Gastrocnemius medialis (tissue), 4 donors: ENCODE results near the gene RGCC. TPM values are rescaled to one million over a fixed set of nuclear protein-coding genes. Genes with fewer than 3 reads are reported as not detected.

Source experiments
- ATAC-seq, 2 donors: fragments of 150-250 bp; one replicate each; pipeline ENCODE4 v1.9.1; 2016
- DNase-seq, 2 donors: peaks; one replicate each; pipeline ENCODE4 v3.0.0-alpha.2; 2019
- H3K27ac ChIP-seq, 4 donors: fragments of 200-600 bp; sonication (generic); 1 replicate in 1 of 4; 2 replicates in 3 of 4; pipeline ENCODE4 v1.5.1; 2016 to 2018; ENCODE audit warnings: mild to moderate bottlenecking in 2 of 4, moderate library complexity in 1 of 4
- H3K27me3 ChIP-seq, 3 donors: fragments of 200-600 bp; sonication (generic) in 2 of 3; 1 replicate in 1 of 3; 2 replicates in 2 of 3; pipeline versions ENCODE4 v1.5.1 to v1.6.0; 2016 to 2019; ENCODE audit warnings: mild to moderate bottlenecking in 1 of 3, moderate library complexity in 1 of 3
- H3K36me3 ChIP-seq, 2 donors: fragments of 200-600 bp; sonication (generic) in 1 of 2; one replicate each; pipeline ENCODE4 v1.5.1; 2017 to 2018
- H3K4me1 ChIP-seq, 2 donors: fragments of 200-600 bp; sonication (generic) in 1 of 2; one replicate each; pipeline ENCODE4 v1.5.1; 2016 to 2017; ENCODE audit warnings: mild to moderate bottlenecking in 2 of 2
- H3K4me3 ChIP-seq, 4 donors: fragments of 200-600 bp; sonication (generic) in 3 of 4; 1 replicate in 1 of 4; 2 replicates in 3 of 4; pipeline ENCODE4 v1.5.1; 2016 to 2019; ENCODE audit warnings: mild to moderate bottlenecking in 2 of 4
- H3K9me3 ChIP-seq, 3 donors: fragments of 200-600 bp; sonication (generic) in 2 of 3; 1 replicate in 1 of 3; 2 replicates in 2 of 3; pipeline ENCODE4 v1.5.1; 2016 to 2019
- CTCF ChIP-seq, 5 experiments: fragments of 450-650 bp in 3 of 5; fragments of 200-600 bp in 2 of 5; sonication (generic) in 2 of 5; IDR thresholded peaks in 4 of 5; conservative IDR thresholded peaks in 1 of 5; 1 replicate in 4 of 5; 2 replicates in 1 of 5; pipeline ENCODE4 v1.5.1; 2016 to 2019; ENCODE audit warnings: antibody characterized with exemption in 5 of 5, mild to moderate bottlenecking in 3 of 5, moderate library complexity in 3 of 5
- POLR2A ChIP-seq, 2 donors: fragments of 450-650 bp; IDR thresholded peaks; one replicate each; pipeline ENCODE4 v1.6.1; 2017; ENCODE audit warnings: antibody characterized with exemption in 2 of 2, mild to moderate bottlenecking in 2 of 2, moderate library complexity in 2 of 2
- in situ Hi-C, 4 donors: fragments of 200-750 bp; cut with MboI; loops; one replicate each; pipeline versions ENCODE4 v1.15.0 to v1.8.0; 2017; ENCODE audit warnings: low sequenced_read_pairs in 4 of 4
- intact Hi-C: fragments of 100-400 bp; cut with DNase I; formaldehyde crosslinking; loops from one replicate; pipeline ENCODE4 v1.15.1; 2023; ENCODE audit warnings: low total_unique reads
- total RNA-seq, 4 donors: library from RNA; depleted of rRNA; stranded (reverse); fragments of >200 nt; gene quantifications; one replicate each; pipeline versions ENCODE4 v1.1.0 to v1.2.3, GENCODE V29; 2016

RGCC gene
- total RNA-seq, 4 donors from 2014 or later: 56.1 to 135 (median 92.0) TPM

- H3K27ac ChIP-seq: no peak overlapping the region
- H3K27me3 ChIP-seq: no peaks in the 10 kb centered on the region
- H3K4me1 ChIP-seq: no peaks in the 10 kb centered on the region
- H3K36me3 ChIP-seq: no peaks in the 10 kb centered on the region
- ATAC-seq: no peak
- no peak for DNase-seq
- TF ChIP-seq CTCF (IDR thresholded peaks at IDR 0.05 in 4 of 5, conservative IDR thresholded peaks at IDR 0.05 in 1 of 5) (no peak), POLR2A (IDR thresholded peaks at IDR 0.05) (no peak)
- no peak overlapping the region for H3K4me3 ChIP-seq
- no peaks in the 10 kb centered on the region for H3K9me3 ChIP-seq
- intact Hi-C loops (no loop called here), in situ Hi-C loops (no loop called here)
These were observed 29.9 kb downstream of the RGCC start for GRCh38 chr13:41487222-41487621.

- DNase-seq: no peak
- Histone ChIP-seq H3K9me3 (no peaks in the 10 kb centered on the region), H3K36me3 (no peaks in the 10 kb centered on the region), H3K4me3 (no peak overlapping the region), H3K4me1 (no peaks in the 10 kb centered on the region), H3K27me3 (no peaks in the 10 kb centered on the region), H3K27ac (no peak overlapping the region)
- ATAC-seq: no peak
- intact Hi-C loops (no loop called here), in situ Hi-C loops (no loop called here)
- TF ChIP-seq CTCF (IDR thresholded peaks at IDR 0.05 in 4 of 5, conservative IDR thresholded peaks at IDR 0.05 in 1 of 5) (no peak), POLR2A (IDR thresholded peaks at IDR 0.05) (no peak)
These were observed 30.8 kb downstream of the RGCC start for GRCh38 chr13:41488124-41488523.

- Histone ChIP-seq H3K27me3 (no peaks in the 10 kb centered on the region), H3K4me3 (no peak overlapping the region), H3K4me1 (peaks cover 3 to 7% of the 10 kb centered on the region in 2 donors), H3K27ac (no peak overlapping the region), H3K36me3 (no peaks in the 10 kb centered on the region), H3K9me3 (no peaks in the 10 kb centered on the region)
- ATAC-seq (no peak), DNase-seq (no peak)
- in situ Hi-C loops: no loop called here
- intact Hi-C loops: no loop called here
- TF ChIP-seq POLR2A (IDR thresholded peaks at IDR 0.05): no peak
- no peak for TF ChIP-seq CTCF (IDR thresholded peaks at IDR 0.05 in 4 of 5, conservative IDR thresholded peaks at IDR 0.05 in 1 of 5)
These were observed 33.1 kb downstream of the RGCC start for GRCh38 chr13:41490371-41491015.

GRCh38 chr13:41491436-41491835 lies 34.1 kb downstream of the RGCC start:
- DNase-seq (no peak), ATAC-seq (no peak)
- H3K27me3 ChIP-seq: no peaks in the 10 kb centered on the region
- no peak overlapping the region for H3K27ac ChIP-seq
- in situ Hi-C loops: no loop called here
- peaks cover 8 to 16% of the 10 kb centered on the region in 2 donors for H3K4me1 ChIP-seq
- no peak overlapping the region for H3K4me3 ChIP-seq
- TF ChIP-seq CTCF (IDR thresholded peaks at IDR 0.05 in 4 of 5, conservative IDR thresholded peaks at IDR 0.05 in 1 of 5) (no peak), POLR2A (IDR thresholded peaks at IDR 0.05) (no peak)
- H3K36me3 ChIP-seq: no peaks in the 10 kb centered on the region
- intact Hi-C loops: no loop called here
- H3K9me3 ChIP-seq: no peaks in the 10 kb centered on the region
